PC-3 (cell line): Measurements from ENCODE around the gene SRPRA. TPM values are rescaled to one million over a fixed set of nuclear protein-coding genes. Genes with fewer than 3 reads are reported as not detected.

ENCODE experiments used
- ATAC-seq: fragments of 200-7000 bp; cut with Tn5 transposase; 2 replicates; pipeline ENCODE4 v1.9.1; 2020; ENCODE audit warnings: mild to moderate bottlenecking, moderate library complexity
- BruUV-seq: library from RNA; stranded (reverse); fragments of 400-500 nt; replicated peaks from 2 replicates; lab custom pipeline; 2021; lab: Mats Ljungman, UMichigan
- CTCF ChIA-PET: fragments of 300-600 bp; sonication (Branson Sonifier 250); formaldehyde crosslinking; loops from one replicate; lab custom pipeline; 2022; ENCODE audit warnings: antibody characterized with exemption; lab: Charles Lee
- POLR2A ChIA-PET: fragments of 300-600 bp; sonication (Branson Sonifier 250); formaldehyde crosslinking; loops from one replicate; lab custom pipeline; 2022; ENCODE audit warnings: antibody characterized with exemption; ENCODE audit not compliant: unreplicated experiment; lab: Charles Lee
- DNase-seq: peaks from one replicate; pipeline ENCODE4 v3.0.0-alpha.2; 2015
- H2AFZ ChIP-seq: fragments of 300-600 bp; sonication (generic); 2 replicates; pipeline ENCODE4 v1.6.0; 2016; ENCODE audit warnings: antibody characterized with exemption, low read length
- H3F3A ChIP-seq: fragments of 300-600 bp; sonication (generic); one replicate; pipeline ENCODE4 v1.6.0; 2017; ENCODE audit warnings: antibody characterized with exemption, low read length, control low read depth, mild to moderate bottlenecking; ENCODE audit not compliant: unreplicated experiment
- H3K27ac ChIP-seq: fragments of 300-600 bp; sonication (generic); 2 replicates; pipeline ENCODE4 v1.5.1; 2016; ENCODE audit warnings: mild to moderate bottlenecking, low read length
- H3K27me3 ChIP-seq: fragments of 300-600 bp; sonication (generic); 2 replicates; pipeline ENCODE4 v1.6.1; 2016; ENCODE audit warnings: low read length, mixed read lengths
- H3K36me3 ChIP-seq: fragments of 300-600 bp; sonication (generic); 2 replicates; pipeline ENCODE4 v1.6.1; 2016; ENCODE audit warnings: low read depth, mixed run types, low read length, mixed read lengths
- H3K4me1 ChIP-seq: fragments of 300-600 bp; sonication (generic); 2 replicates; pipeline ENCODE4 v1.5.1; 2016; ENCODE audit warnings: low read length; ENCODE audit not compliant: insufficient read depth
- H3K4me2 ChIP-seq: fragments of 300-600 bp; sonication (generic); 2 replicates; pipeline ENCODE4 v1.6.0; 2016; ENCODE audit warnings: low read length
- H3K4me3 ChIP-seq: fragments of 300-600 bp; sonication (generic); 2 replicates; pipeline ENCODE4 v1.5.1; 2016; ENCODE audit warnings: mild to moderate bottlenecking, low read length, mixed read lengths
- H3K79me2 ChIP-seq: fragments of 300-600 bp; sonication (generic); 2 replicates; pipeline ENCODE4 v1.6.1; 2017; ENCODE audit warnings: low read length, mixed read lengths
- H3K9ac ChIP-seq: fragments of 300-600 bp; sonication (generic); 2 replicates; pipeline ENCODE4 v1.6.0; 2016; ENCODE audit warnings: mild to moderate bottlenecking, low read length
- H3K9me2 ChIP-seq: fragments of 300-600 bp; sonication (generic); replicated peaks from 2 replicates; pipeline ENCODE4 v1.6.1; 2016; ENCODE audit warnings: mixed run types, low read length, mixed read lengths
- H3K9me3 ChIP-seq: fragments of 300-600 bp; sonication (generic); 2 replicates; pipeline ENCODE4 v1.6.1; 2016; ENCODE audit warnings: low read length, mixed read lengths
- H4K20me1 ChIP-seq: fragments of 300-600 bp; sonication (generic); 2 replicates; pipeline ENCODE4 v1.6.1; 2016; ENCODE audit warnings: low read length, mixed read lengths
- CTCF ChIP-seq: fragments of 300-600 bp; sonication (generic); conservative IDR thresholded peaks from 2 replicates; pipeline ENCODE4 v1.5.1; 2017; ENCODE audit warnings: antibody characterized with exemption, low read depth, mild to moderate bottlenecking, low read length
- EZH2 ChIP-seq: fragments of 300-600 bp; sonication (generic); IDR thresholded peaks from one replicate; pipeline ENCODE4 v1.6.1; 2017; ENCODE audit warnings: antibody characterized with exemption, mild to moderate bottlenecking, low read length; ENCODE audit not compliant: unreplicated experiment
- EZH2phosphoT487 ChIP-seq: fragments of 300-600 bp; sonication (generic); IDR thresholded peaks from 2 replicates; pipeline ENCODE4 v1.6.1; 2018; ENCODE audit warnings: mild to moderate bottlenecking, antibody characterized with exemption, low read length, borderline replicate concordance
- intact Hi-C: fragments of 100-400 bp; cut with micrococcal nuclease; formaldehyde crosslinking; loops from 2 replicates; pipeline ENCODE4 v1.9.0; 2023
- total RNA-seq: library from RNA; depleted of rRNA; stranded (reverse); fragments of >200 nt; gene quantifications from 2 replicates; pipeline ENCODE4 v1.2.3, GENCODE V29; 2014

Gene SRPRA
- total RNA-seq, 1 experiment from 2014 or later = 143 TPM

GRCh38 chr11:126293726-126294125 is 25.0 kb upstream of the SRPRA start:
- H3K4me1 ChIP-seq = no peaks in the 10 kb centered on the region
- BruUV-seq = TSS peak; percentile 2
- H2AFZ ChIP-seq = no peak overlapping the region
- H3K36me3 ChIP-seq = peaks cover 23% of the 10 kb centered on the region; the same call in 1 of the 2 replicates
- H3K9me3 ChIP-seq = no peaks in the 10 kb centered on the region
- H3K27me3 ChIP-seq = no peaks in the 10 kb centered on the region
- H3K4me3 ChIP-seq = no peak overlapping the region
- no peak overlapping the region for H3K27ac ChIP-seq
- no peaks in the 10 kb centered on the region for H3K9me2 ChIP-seq
- POLR2A ChIA-PET = no interaction called here
- no peak for TF ChIP-seq CTCF
- TF ChIP-seq EZH2phosphoT487 = no peak
- no peak for TF ChIP-seq EZH2
- no peaks in the 10 kb centered on the region for H4K20me1 ChIP-seq
- intact Hi-C loops = no loop called here
- DNase-seq (no peak), ATAC-seq (0 out of 2 replicates have a peak, but pooled peaks have one; percentile 18)
- H3K9ac ChIP-seq = no peak overlapping the region
- no peaks in the 10 kb centered on the region for H3F3A ChIP-seq
- H3K4me2 ChIP-seq = no peak overlapping the region
- CTCF ChIA-PET = no interaction called here
- H3K79me2 ChIP-seq = no peaks in the 10 kb centered on the region

GRCh38 chr11:126290887-126291286 is 22.2 kb upstream of the SRPRA start:
- H3K4me1 ChIP-seq = no peaks in the 10 kb centered on the region
- no peak overlapping the region for H3K9ac ChIP-seq
- no TSS peak for BruUV-seq
- H3K36me3 ChIP-seq = peaks cover 20% of the 10 kb centered on the region; the same call in 1 of the 2 replicates
- no peaks in the 10 kb centered on the region for H3F3A ChIP-seq
- no peaks in the 10 kb centered on the region for H4K20me1 ChIP-seq
- POLR2A ChIA-PET = no interaction called here
- H3K4me2 ChIP-seq = no peak overlapping the region
- H3K27me3 ChIP-seq = no peaks in the 10 kb centered on the region
- H3K9me3 ChIP-seq = no peaks in the 10 kb centered on the region
- no peak overlapping the region for H2AFZ ChIP-seq
- H3K9me2 ChIP-seq = no peaks in the 10 kb centered on the region
- peaks cover 7% of the 10 kb centered on the region for H3K79me2 ChIP-seq
- H3K4me3 ChIP-seq = no peak overlapping the region
- intact Hi-C loops = no loop called here
- no peak overlapping the region for H3K27ac ChIP-seq
- DNase-seq (no peak), ATAC-seq (no peak)
- no peak for TF ChIP-seq CTCF
- TF ChIP-seq EZH2 = no peak
- TF ChIP-seq EZH2phosphoT487 = no peak
- CTCF ChIA-PET = no interaction called here

DNA sequence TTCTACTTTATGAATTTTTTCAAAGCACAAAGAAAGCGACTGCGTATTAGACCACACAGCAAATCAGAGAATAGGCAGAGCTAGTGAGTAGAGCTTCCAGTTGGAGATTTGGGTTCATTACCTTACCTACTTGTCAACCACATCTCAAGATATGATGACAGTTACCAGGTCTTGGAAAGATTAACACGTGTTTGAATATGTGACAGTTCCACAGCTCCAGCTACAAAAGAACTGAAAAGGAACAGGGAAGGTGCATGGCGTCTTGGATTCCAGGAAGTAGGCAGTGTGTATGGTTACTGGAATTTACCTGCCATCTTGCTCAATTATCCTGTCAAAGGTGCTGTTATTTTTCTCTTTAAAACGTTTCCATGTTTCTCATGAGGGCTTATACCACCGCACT is 19.5 kb upstream of the SRPRA start:
- Histone ChIP-seq H3K9ac (no peak overlapping the region), H3K9me3 (no peaks in the 10 kb centered on the region), H3K4me2 (no peak overlapping the region), H3K9me2 (no peaks in the 10 kb centered on the region), H3K4me3 (no peak overlapping the region), H3K36me3 (peaks cover 18% of the 10 kb centered on the region; the same call in 1 of the 2 replicates), H3K79me2 (peaks cover 27% of the 10 kb centered on the region), H3F3A (no peaks in the 10 kb centered on the region), H4K20me1 (no peaks in the 10 kb centered on the region), H2AFZ (no peak overlapping the region), H3K4me1 (peaks cover 20% of the 10 kb centered on the region; the same call in 1 of the 2 replicates), H3K27me3 (no peaks in the 10 kb centered on the region), H3K27ac (no peak overlapping the region)
- DNase-seq (no peak), ATAC-seq (no peak)
- intact Hi-C loops = no loop called here
- no TSS peak for BruUV-seq
- ChIA-PET POLR2A (no interaction called here), CTCF (no interaction called here)
- TF ChIP-seq EZH2 = no peak
- no peak for TF ChIP-seq CTCF
- TF ChIP-seq EZH2phosphoT487 = no peak
